Aorta (tissue), 5 donors: ENCODE data around the gene RPP30. TPM values are rescaled to one million over a fixed set of nuclear protein-coding genes. Genes with fewer than 3 reads are reported as not detected.
"Not testable (repeated sequence)": the region's sequence is repeated elsewhere in the genome, so short reads cannot be mapped to it uniquely, and the experiment has no call there.

Experiments used
- ATAC-seq: fragments of 200-7000 bp; cut with Tn5 transposase; one replicate; pipeline ENCODE4 v1.9.1; 2022; ENCODE audit warnings: moderate library complexity; ENCODE audit not compliant: low FRiP score
- DNase-seq, 2 donors: peaks; one replicate each; pipeline ENCODE4 v3.0.0-alpha.2; 2020
- H3K27ac ChIP-seq, 2 donors: one replicate each; pipeline ENCODE4 v1.5.1; 2013; ENCODE audit warnings: low read length in 2 of 2, mild to moderate bottlenecking in 2 of 2, moderate library complexity in 2 of 2, control low read depth in 1 of 2, inconsistent platforms in 1 of 2, low read depth in 1 of 2
- H3K27me3 ChIP-seq, 2 donors: one replicate each; pipeline ENCODE4 v1.6.1; 2013; ENCODE audit warnings: control low read depth in 1 of 2, low read length in 1 of 2, mild to moderate bottlenecking in 1 of 2, moderate library complexity in 1 of 2; ENCODE audit not compliant: insufficient read depth in 2 of 2, control insufficient read depth in 1 of 2
- H3K36me3 ChIP-seq, 2 donors: one replicate each; pipeline ENCODE4 v1.6.1; 2013; ENCODE audit warnings: control low read depth in 1 of 2, low read length in 1 of 2, mild to moderate bottlenecking in 1 of 2; ENCODE audit not compliant: insufficient read depth in 2 of 2, control insufficient read depth in 1 of 2
- H3K4me1 ChIP-seq, 2 donors: one replicate each; pipeline ENCODE4 v1.6.1; 2013; ENCODE audit warnings: low read length in 2 of 2, control low read depth in 1 of 2, mild to moderate bottlenecking in 1 of 2, moderate library complexity in 1 of 2; ENCODE audit not compliant: insufficient read depth in 2 of 2, control insufficient read depth in 1 of 2
- H3K4me3 ChIP-seq, 2 donors: one replicate each; pipeline ENCODE4 v1.5.1; 2013; ENCODE audit warnings: low read length in 2 of 2, control low read depth in 1 of 2, mild to moderate bottlenecking in 1 of 2
- H3K9me3 ChIP-seq: one replicate; pipeline ENCODE4 v1.6.1; 2013; ENCODE audit warnings: mild to moderate bottlenecking, low read length; ENCODE audit not compliant: control insufficient read depth
- WGBS, 2 donors: extraction: QIAGEN DNeasy Blood & Tissue Kit; methylation state at CpG; one replicate each; pipeline ENCODE4 v1.1.7; 2013; 5-methylcytosine and 5-hydroxymethylcytosine counted together
- intact Hi-C, 2 donors: fragments of 100-400 bp; cut with DNase I; formaldehyde crosslinking; loops; one replicate each; pipeline versions ENCODE4 v1.14.2 to v1.15.0; 2022
- polyA plus RNA-seq, 2 donors: library from polyadenylated mRNA; stranded (reverse); fragments of 200-250 nt; gene quantifications; one replicate each; pipeline ENCODE4 v1.2.3, GENCODE V29; 2013
- total RNA-seq, 2 donors: library from RNA; stranded (reverse); fragmentation: NEBNext Ultra II Directional; extraction: Animal tissue kit (Norgen Biotek cat#: 25700); gene quantifications; one replicate each; pipeline ENCODE4 v1.2.1, GENCODE V29; 2021
- donor health status: healthy with polysubstance abuse.
- donor health status: Bipolar disorder and iron deficiency.
- donor health status: DM: no; HTN: no; CAD: no.
- donor health status: DM: no; HTN: no; CAD: no.
- donor health status: DM: yes; HTN: yes; CAD: no.

RPP30 gene
- total and polyA plus RNA-seq, 4 donors, result 25.2 to 42.6 (median 28.2) TPM

GRCh38 chr10:90887555-90887954, 15.8 kb downstream of the RPP30 start:
- Histone ChIP-seq H3K4me3 (no peak overlapping the region), H3K27me3 (no peaks in the 10 kb centered on the region), H3K4me1 (no peaks in the 10 kb centered on the region), H3K27ac (no peak overlapping the region), H3K36me3 (peaks cover 0 to 3% of the 10 kb centered on the region in 2 donors), H3K9me3 (no peaks in the 10 kb centered on the region)
- intact Hi-C loops, result no loop called here
- DNase-seq (no peak), ATAC-seq (no peak)
- WGBS, 2 donors, result 87 to 89% methylated on average over 6 of the region's 6 CpGs

- H3K4me3 ChIP-seq, result no peak overlapping the region
- WGBS, 2 donors, result 90 to 93% methylated on average over 6 of the region's 6 CpGs
- no peaks in the 10 kb centered on the region for H3K27me3 ChIP-seq
- DNase-seq (no peak), ATAC-seq (no peak)
- peaks cover under 1 to 3% of the 10 kb centered on the region in 2 donors for H3K36me3 ChIP-seq
- intact Hi-C loops, result no loop called here
- H3K4me1 ChIP-seq, result no peaks in the 10 kb centered on the region
- no peaks in the 10 kb centered on the region for H3K9me3 ChIP-seq
- no peak overlapping the region for H3K27ac ChIP-seq
Observed at GRCh38 chr10:90888387-90888786, 16.6 kb downstream of the RPP30 start.

- Histone ChIP-seq H3K27ac (no peak overlapping the region), H3K9me3 (no peaks in the 10 kb centered on the region), H3K4me3 (no peak overlapping the region), H3K4me1 (no peaks in the 10 kb centered on the region), H3K27me3 (no peaks in the 10 kb centered on the region), H3K36me3 (peaks cover 2 to 3% of the 10 kb centered on the region in 2 donors)
- no peak for ATAC-seq
- intact Hi-C loops, result no loop called here
- no peak for DNase-seq
- WGBS, 2 donors, result 92 to 99% methylated on average over 1 of the region's 1 CpG
Observed at GRCh38 chr10:90889636-90890035, 17.9 kb downstream of the RPP30 start.

- no peak overlapping the region for H3K4me3 ChIP-seq
- no peaks in the 10 kb centered on the region for H3K4me1 ChIP-seq
- WGBS, 2 donors, result 76 to 85% methylated on average over 2 of the region's 2 CpGs
- no peak overlapping the region for H3K27ac ChIP-seq
- peaks cover 2 to 3% of the 10 kb centered on the region in 2 donors for H3K36me3 ChIP-seq
- no peaks in the 10 kb centered on the region for H3K27me3 ChIP-seq
- no peak for DNase-seq
- intact Hi-C loops, result no loop called here
- H3K9me3 ChIP-seq, result no peaks in the 10 kb centered on the region
- no peak for ATAC-seq
Observed at GRCh38 chr10:90890347-90890746, 18.6 kb downstream of the RPP30 start.

- no peaks in the 10 kb centered on the region for H3K27me3 ChIP-seq
- no peaks in the 10 kb centered on the region for H3K9me3 ChIP-seq
- no peaks in the 10 kb centered on the region for H3K4me1 ChIP-seq
- intact Hi-C loops, result no loop called here
- no peak overlapping the region for H3K4me3 ChIP-seq
- no peak for ATAC-seq
- no peak overlapping the region for H3K27ac ChIP-seq
- no peak for DNase-seq
- WGBS, 2 donors, result 72 to 77% methylated on average over 3 of the region's 3 CpGs
- peaks cover 2 to 3% of the 10 kb centered on the region in 2 donors for H3K36me3 ChIP-seq
Observed at GRCh38 chr10:90893190-90893589, 21.4 kb downstream of the RPP30 start.

- WGBS, 2 donors, result 90 to 91% methylated on average over 2 of the region's 2 CpGs
- not testable (repeated sequence) for H3K36me3 ChIP-seq
Observed at GRCh38 chr10:90896916-90897315, 25.1 kb downstream of the RPP30 start.

GRCh38 chr10:90905925-90906324, 34.2 kb downstream of the RPP30 start:
- intact Hi-C loops, result loop anchor here in 1 of 2 donors (10.0 kb wide), 1 partner anchor 459 kb away; no protein-coding TSS in a partner anchor
- Histone ChIP-seq H3K27me3 (no peaks in the 10 kb centered on the region), H3K36me3 (peaks cover 0 to 2% of the 10 kb centered on the region in 2 donors), H3K9me3 (no peaks in the 10 kb centered on the region), H3K4me1 (no peaks in the 10 kb centered on the region), H3K4me3 (no peak overlapping the region), H3K27ac (no peak overlapping the region)
- 88 to 89% methylated on average over 1 of the region's 1 CpG for WGBS, 2 donors
- DNase-seq, result no peak
- ATAC-seq, result no peak

More at GRCh38 chr10:90896916-90897315, 25.1 kb downstream of the RPP30 start:
- H3K4me1 ChIP-seq, H3K4me3 ChIP-seq, intact Hi-C loops, ATAC-seq, DNase-seq, H3K27ac ChIP-seq, H3K27me3 ChIP-seq, H3K9me3 ChIP-seq: not testable (repeated sequence)

GRCh38 chr10:90906596-90906995, 34.8 kb downstream of the RPP30 start:
- no peaks in the 10 kb centered on the region for H3K9me3 ChIP-seq
- no peak for ATAC-seq
- no peak overlapping the region for H3K27ac ChIP-seq
- H3K4me3 ChIP-seq, result no peak overlapping the region
- no peaks in the 10 kb centered on the region for H3K27me3 ChIP-seq
- intact Hi-C loops, result loop anchor here in 1 of 2 donors (10.0 kb wide), 1 partner anchor 458 kb away; no protein-coding TSS in a partner anchor
- no peaks in the 10 kb centered on the region for H3K4me1 ChIP-seq
- 42 to 44% methylated on average over 1 of the region's 1 CpG for WGBS, 2 donors
- no peak for DNase-seq
- peaks cover 0 to 2% of the 10 kb centered on the region in 2 donors for H3K36me3 ChIP-seq

GRCh38 chr10:90911133-90912051, 39.6 kb downstream of the RPP30 start:
- no peak overlapping the region for H3K27ac ChIP-seq
- H3K9me3 ChIP-seq, result no peaks in the 10 kb centered on the region
- 27 to 31% methylated on average over 12 of the region's 12 CpGs for WGBS, 2 donors
- no peak overlapping the region for H3K4me3 ChIP-seq
- H3K4me1 ChIP-seq, result no peaks in the 10 kb centered on the region
- H3K27me3 ChIP-seq, result no peaks in the 10 kb centered on the region
- DNase-seq (peak in 1 of 2 donors; percentile 49), ATAC-seq (peak; percentile 86)
- no peaks in the 10 kb centered on the region for H3K36me3 ChIP-seq
- intact Hi-C loops, result loop anchor here (2.0 to 10.0 kb wide), 3 partner anchors 59 to 341 kb away; no protein-coding TSS in a partner anchor
